GM10266 (cell line): Measurements from ENCODE around the gene DEDD.

Source experiments
- DNase-seq: peaks from one replicate; pipeline ENCODE4 v3.0.0; 2012; ENCODE audit errors: extremely low spot score
- TF ChIP-seq, protein P1 (sequence below): IDR thresholded peaks from 2 replicates; pipeline ENCODE4 v1.5.1; 2012; ENCODE audit warnings: mild to moderate bottlenecking, low read depth; ENCODE audit not compliant: control insufficient read depth, insufficient read depth; ENCODE audit errors: missing control alignments

The DEDD gene

DNA sequence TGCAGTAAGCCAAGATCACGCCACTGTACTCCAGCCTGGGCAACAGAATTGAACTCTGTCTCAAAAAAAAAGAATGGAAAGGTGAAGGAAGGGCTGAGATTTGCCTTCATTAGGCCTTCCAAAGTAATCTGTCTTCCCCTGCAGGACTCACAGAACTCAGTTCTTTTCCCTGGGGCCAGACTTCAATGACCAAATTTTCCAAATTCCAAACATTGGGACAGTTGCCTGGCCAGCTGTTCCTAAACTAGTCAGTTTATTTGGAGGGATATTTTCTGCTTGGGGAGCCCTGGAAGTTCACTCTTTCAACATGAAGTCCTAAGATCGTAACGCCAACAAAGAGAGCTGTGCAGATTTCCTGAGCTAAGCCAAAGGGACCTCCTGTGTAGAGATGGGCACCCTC, 5.4 kb upstream of the DEDD start:
- TF ChIP-seq, protein P1, sequence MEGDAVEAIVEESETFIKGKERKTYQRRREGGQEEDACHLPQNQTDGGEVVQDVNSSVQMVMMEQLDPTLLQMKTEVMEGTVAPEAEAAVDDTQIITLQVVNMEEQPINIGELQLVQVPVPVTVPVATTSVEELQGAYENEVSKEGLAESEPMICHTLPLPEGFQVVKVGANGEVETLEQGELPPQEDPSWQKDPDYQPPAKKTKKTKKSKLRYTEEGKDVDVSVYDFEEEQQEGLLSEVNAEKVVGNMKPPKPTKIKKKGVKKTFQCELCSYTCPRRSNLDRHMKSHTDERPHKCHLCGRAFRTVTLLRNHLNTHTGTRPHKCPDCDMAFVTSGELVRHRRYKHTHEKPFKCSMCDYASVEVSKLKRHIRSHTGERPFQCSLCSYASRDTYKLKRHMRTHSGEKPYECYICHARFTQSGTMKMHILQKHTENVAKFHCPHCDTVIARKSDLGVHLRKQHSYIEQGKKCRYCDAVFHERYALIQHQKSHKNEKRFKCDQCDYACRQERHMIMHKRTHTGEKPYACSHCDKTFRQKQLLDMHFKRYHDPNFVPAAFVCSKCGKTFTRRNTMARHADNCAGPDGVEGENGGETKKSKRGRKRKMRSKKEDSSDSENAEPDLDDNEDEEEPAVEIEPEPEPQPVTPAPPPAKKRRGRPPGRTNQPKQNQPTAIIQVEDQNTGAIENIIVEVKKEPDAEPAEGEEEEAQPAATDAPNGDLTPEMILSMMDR: no peak
- DNase-seq: no peak

DNA sequence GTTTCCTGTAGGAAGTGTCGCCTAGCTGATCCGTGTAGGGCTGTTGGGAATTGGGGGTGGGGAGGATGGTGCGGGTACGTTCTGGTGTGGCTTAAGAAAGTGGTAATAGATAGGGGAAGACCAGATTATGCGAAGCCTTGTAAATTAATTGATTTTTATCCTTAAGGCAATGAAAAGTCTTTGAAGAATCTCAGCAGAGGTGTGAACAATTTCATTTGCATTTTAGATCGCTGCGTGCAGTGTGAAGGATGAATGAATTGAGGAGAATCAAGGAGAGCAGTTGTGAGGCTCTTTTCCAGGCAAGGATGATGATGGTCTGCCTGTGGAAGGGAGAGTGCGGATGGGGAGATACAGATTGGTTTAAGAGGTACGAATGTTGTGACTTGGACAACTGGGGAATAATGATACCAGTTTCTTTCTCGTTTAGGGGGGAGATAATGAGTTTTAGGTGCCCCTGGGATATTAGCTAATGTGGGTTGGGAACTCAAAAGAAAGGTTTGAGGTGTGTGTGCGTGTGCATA, 813 bp upstream of the DEDD start:
- TF ChIP-seq, protein P1: no peak
- no peak for DNase-seq

DNA sequence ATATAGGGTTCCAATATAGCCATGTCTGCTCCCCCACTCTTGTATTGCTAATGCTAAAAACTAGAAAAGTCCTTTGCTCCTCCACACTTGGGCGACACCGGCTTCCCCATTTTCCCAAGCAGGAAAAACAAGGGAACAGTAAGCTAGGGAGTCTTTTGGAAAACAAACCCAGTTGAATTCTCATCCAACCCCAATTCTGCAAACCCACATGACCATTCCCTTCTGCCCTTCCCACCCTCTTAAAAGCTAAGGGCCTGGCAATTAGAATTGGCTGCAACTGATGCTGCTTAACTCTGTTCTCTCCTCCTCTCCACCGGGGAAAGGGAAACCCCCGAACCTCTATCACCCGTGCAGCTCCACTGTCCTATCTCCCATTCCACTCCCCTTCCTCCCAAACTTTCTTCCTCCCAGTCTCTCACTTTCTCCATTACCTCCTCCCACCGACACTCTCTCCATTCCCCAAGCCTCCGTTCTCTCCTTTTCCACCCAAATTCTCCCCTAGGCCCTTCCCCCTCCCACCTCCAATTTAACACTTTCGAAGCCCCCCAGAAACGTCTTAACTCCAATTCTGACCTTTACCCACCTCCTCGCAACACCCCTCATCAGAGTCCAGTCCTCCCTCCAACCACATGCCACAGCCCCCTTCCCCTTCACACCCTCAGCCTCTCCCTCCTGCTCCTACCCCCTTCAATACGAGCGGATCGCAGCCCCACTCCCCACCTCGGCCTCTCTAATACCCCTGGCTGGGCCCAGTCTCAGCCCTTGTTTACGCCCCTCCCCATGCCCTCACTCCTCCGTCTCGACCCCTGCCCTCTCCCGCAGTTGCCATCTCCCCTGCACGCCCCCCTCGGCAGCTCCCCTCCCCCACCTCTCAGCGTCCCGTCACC, 701 bp downstream of the DEDD start:
- no peak for DNase-seq

DNA sequence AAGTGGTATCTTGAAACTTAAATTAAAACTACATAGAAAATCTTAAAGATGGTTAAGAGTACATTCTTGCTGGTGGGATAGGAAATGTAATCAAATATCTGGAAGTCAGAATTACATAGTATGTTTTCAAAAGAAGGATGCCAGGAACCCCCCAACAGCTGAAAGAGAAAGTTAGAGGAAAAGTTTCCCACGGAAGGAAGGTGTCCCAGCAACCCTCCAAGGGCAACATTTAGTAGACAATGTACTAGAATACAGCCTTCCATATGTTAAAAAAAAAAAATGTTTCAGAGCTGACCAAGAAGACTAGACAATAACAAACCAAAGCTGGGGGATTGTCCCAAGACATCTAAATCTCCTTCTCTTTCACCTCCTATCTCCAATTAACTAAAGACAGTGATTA, 2.2 kb downstream of the DEDD start:
- DNase-seq: no peak
- TF ChIP-seq, protein P1: no peak

More for the DNA sequence above, 701 bp downstream of the DEDD start:
- TF ChIP-seq, protein P1: no peak

DNA sequence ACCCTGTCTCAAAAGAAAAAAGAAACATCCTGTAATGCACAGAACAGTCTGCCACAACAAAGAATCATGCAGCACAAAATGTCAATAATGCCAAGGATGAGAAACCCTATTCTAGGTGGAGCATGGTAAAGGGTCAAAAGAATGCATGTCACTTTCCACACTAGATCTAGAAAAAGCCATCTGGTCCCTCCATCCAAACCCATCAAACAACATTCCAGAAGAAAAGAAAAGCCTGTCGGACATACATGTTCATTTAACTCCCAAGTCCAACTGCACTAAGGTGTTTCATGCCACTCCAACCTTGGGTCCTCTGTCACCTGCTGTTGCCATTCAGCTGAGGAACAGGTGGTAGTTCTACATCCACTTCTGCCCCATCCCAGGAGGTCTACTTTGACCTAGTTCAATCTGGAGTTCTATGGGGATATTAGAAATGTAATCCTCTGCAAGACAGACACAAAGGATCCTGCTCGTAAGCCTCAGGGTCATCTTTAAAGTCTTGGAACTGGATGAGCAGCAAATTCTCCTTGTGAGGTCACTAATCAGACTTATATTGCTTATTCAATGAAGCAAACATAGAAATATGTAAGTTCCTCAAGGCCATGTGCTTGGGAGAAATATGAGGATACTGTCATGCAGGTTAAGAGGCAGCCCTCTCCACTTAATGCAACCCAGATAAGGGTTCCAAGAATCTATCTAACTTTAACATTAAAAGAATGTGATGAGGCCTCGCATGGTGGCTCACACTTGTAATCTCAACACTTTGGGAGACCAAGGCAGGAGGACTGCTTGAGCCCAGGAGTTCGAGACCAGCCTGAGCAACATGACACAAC, 3.7 kb downstream of the DEDD start:
- TF ChIP-seq, protein P1: no peak
- DNase-seq: no peak

DNA sequence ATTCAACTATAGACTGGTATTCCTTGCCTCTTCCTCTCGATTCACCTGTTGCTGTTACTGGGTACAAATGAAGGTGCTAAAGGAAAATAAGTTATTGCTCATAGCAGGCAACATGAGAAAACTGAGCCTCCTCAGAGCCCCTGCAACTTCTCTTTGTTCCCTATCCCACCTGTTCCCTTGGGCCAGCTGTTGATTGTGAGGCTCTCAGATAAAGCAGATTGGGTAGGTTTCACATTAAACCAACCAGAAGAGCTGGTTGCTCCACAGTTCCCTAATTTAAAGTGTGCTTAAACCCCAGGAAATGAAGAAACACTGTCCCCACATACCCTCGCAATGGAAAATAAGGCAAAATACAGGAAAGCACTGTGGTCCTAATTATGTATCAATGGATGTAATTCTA, 4.8 kb downstream of the DEDD start:
- TF ChIP-seq, protein P1: no peak
- no peak for DNase-seq
